CD4-positive, CD25-positive, alpha-beta regulatory T cell (primary cell): Measurements from ENCODE around the gene PDCD7. TPM values are rescaled to one million over a fixed set of nuclear protein-coding genes. Genes with fewer than 3 reads are reported as not detected.
"Not testable (repeated sequence)": the region's sequence is repeated elsewhere in the genome, so short reads cannot be mapped to it uniquely, and the experiment has no call there.

Experiments
- ATAC-seq, 2 donors: fragments of 150-1000 bp; cut with Tn5 transposase; one replicate each; pipeline ENCODE4 v1.10.0; 2021; ENCODE audit warnings: low read depth in 2 of 2, moderate number of reproducible peaks in 2 of 2, moderate library complexity in 1 of 2
- DNase-seq, 3 donors: peaks; one replicate each; pipeline versions ENCODE4 v3.0.0 to v3.0.0-alpha.2; 2012 to 2022; ENCODE audit warnings: mixed read lengths in 1 of 3
- H3K27ac ChIP-seq: one replicate; pipeline ENCODE4 v1.7.0; 2013; ENCODE audit warnings: mild to moderate bottlenecking, low read length; ENCODE audit not compliant: insufficient read depth, poor library complexity, severe bottlenecking
- H3K27me3 ChIP-seq: one replicate; pipeline ENCODE4 v1.7.0; 2013; ENCODE audit warnings: low read length; ENCODE audit not compliant: control insufficient read depth, insufficient read depth
- H3K36me3 ChIP-seq: one replicate; pipeline ENCODE4 v1.7.0; 2013; ENCODE audit warnings: mild to moderate bottlenecking, low read length, moderate library complexity; ENCODE audit not compliant: control insufficient read depth, insufficient read depth
- H3K4me1 ChIP-seq: 2 replicates; pipeline ENCODE4 v1.7.0; 2013; ENCODE audit warnings: mild to moderate bottlenecking, low read length; ENCODE audit not compliant: insufficient read depth, control insufficient read depth, poor library complexity, severe bottlenecking
- H3K4me3 ChIP-seq: one replicate; pipeline ENCODE4 v1.7.0; 2013; ENCODE audit warnings: low read depth, mild to moderate bottlenecking, low read length, moderate library complexity
- H3K9me3 ChIP-seq, 2 experiments: 1 replicate in 1 of 2; 2 replicates in 1 of 2; pipeline ENCODE4 v1.7.0; 2013; ENCODE audit warnings: low read length in 2 of 2, mild to moderate bottlenecking in 1 of 2, moderate library complexity in 1 of 2; ENCODE audit not compliant: control insufficient read depth in 2 of 2
- H3K27ac Mint-ChIP-seq, 3 donors: one replicate each; pipeline ENCODE4 v1.8.0; 2020 to 2022; ENCODE audit warnings: mild to moderate bottlenecking in 3 of 3, mixed read lengths in 3 of 3, moderate library complexity in 2 of 3
- H3K27me3 Mint-ChIP-seq: one replicate; pipeline ENCODE4 v1.8.0; 2022; ENCODE audit warnings: mild to moderate bottlenecking, mixed read lengths
- H3K36me3 Mint-ChIP-seq: one replicate; pipeline ENCODE4 v1.8.0; 2020; ENCODE audit warnings: mixed read lengths
- H3K4me1 Mint-ChIP-seq, 4 donors: one replicate each; pipeline ENCODE4 v1.8.0; 2020 to 2022; ENCODE audit warnings: mixed read lengths in 4 of 4, mild to moderate bottlenecking in 1 of 4
- H3K4me3 Mint-ChIP-seq, 4 donors: one replicate each; pipeline ENCODE4 v1.8.0; 2020 to 2022; ENCODE audit warnings: mild to moderate bottlenecking in 4 of 4, mixed read lengths in 4 of 4, moderate library complexity in 3 of 4
- H3K9me3 Mint-ChIP-seq, 7 donors: one replicate each; pipeline ENCODE4 v1.8.0; 2020 to 2022; ENCODE audit warnings: mixed read lengths in 7 of 7, mild to moderate bottlenecking in 3 of 7, moderate library complexity in 2 of 7
- polyA plus RNA-seq, 4 donors: library from polyadenylated mRNA; unstranded; fragments of 300-500 nt; fragmentation: Illumina TruSeq; gene quantifications; one replicate each; pipeline ENCODE4 v1.2.3, GENCODE V29; 2021
- total RNA-seq: library from RNA; stranded (reverse); gene quantifications from one replicate; pipeline ENCODE4 v1.2.3, GENCODE V29; 2022

Gene PDCD7, protein sequence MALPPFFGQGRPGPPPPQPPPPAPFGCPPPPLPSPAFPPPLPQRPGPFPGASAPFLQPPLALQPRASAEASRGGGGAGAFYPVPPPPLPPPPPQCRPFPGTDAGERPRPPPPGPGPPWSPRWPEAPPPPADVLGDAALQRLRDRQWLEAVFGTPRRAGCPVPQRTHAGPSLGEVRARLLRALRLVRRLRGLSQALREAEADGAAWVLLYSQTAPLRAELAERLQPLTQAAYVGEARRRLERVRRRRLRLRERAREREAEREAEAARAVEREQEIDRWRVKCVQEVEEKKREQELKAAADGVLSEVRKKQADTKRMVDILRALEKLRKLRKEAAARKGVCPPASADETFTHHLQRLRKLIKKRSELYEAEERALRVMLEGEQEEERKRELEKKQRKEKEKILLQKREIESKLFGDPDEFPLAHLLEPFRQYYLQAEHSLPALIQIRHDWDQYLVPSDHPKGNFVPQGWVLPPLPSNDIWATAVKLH
- total RNA-seq (37.6 TPM), polyA plus RNA-seq (10 to 100 TPM; 12.3 to 19.0 (median 13.5) TPM)

DNA sequence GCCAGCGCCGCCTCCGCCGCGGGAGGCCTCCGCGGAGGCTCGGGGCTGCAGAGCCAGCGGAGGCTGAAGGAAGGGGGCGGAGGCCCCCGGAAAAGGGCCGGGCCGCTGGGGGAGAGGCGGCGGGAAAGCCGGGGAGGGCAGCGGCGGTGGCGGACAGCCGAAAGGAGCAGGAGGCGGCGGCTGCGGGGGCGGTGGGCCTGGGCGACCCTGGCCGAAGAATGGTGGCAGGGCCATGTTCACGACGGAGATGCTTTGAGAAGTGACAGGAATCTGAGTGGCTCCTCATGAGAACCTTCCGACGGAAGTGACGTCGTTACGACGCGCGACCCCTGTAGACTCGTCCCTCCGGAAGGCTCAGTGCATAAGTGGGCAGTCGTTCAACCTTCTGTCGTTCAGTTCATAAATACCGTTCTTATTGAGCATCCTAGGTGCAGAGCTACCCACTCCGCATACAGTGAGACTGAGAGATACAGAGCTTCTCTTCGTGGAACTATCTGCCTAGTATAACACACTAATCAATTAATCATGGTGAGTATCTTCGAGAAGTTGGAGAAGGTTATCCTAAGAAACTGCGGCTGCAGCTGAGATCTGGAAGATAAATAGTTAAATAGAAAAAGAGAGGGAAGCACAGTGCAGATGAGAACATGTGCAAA is at the start of gene PDCD7:
Gene PDCD7, minus strand, starts transcription at position 261 of the 653 bp plus-strand sequence. Its CDS starts 27 bp downstream, at position 234.
- H3K9me3 ChIP-seq: no peaks in the 10 kb centered on the region
- peak within 1 kb of the TSS; percentile 91 for H3K27ac ChIP-seq
- H3K4me3 Mint-ChIP-seq: peak within 1 kb of the TSS; percentile 92 to 96 (median 95)
- peak; percentile 94 to 96 for ATAC-seq
- no peaks in the 10 kb centered on the region for H3K27me3 Mint-ChIP-seq
- DNase-seq: peak; percentile 79 to 97 (median 87)
- H3K4me1 Mint-ChIP-seq: peaks cover 14 to 40% (median 19%) of the 10 kb centered on the region in 4 donors
- peaks cover 10% of the 10 kb centered on the region for H3K36me3 ChIP-seq
- peak within 1 kb of the TSS; percentile 99 for H3K4me3 ChIP-seq
- H3K27me3 ChIP-seq: no peaks in the 10 kb centered on the region
- peaks cover 0 to 6% (median 0%) of the 10 kb centered on the region in 7 donors for H3K9me3 Mint-ChIP-seq
- H3K27ac Mint-ChIP-seq: peak within 1 kb of the TSS; percentile 90 to 96 (median 93)
- peaks cover 30% of the 10 kb centered on the region for H3K4me1 ChIP-seq
- peaks cover 25% of the 10 kb centered on the region for H3K36me3 Mint-ChIP-seq

GRCh38 chr15:65182538-65182937 is 48.9 kb upstream of the PDCD7 start:
- H3K27me3 Mint-ChIP-seq: no peaks in the 10 kb centered on the region
- peaks cover 31% of the 10 kb centered on the region for H3K4me1 ChIP-seq
- peaks cover 28 to 52% (median 33%) of the 10 kb centered on the region in 4 donors for H3K4me1 Mint-ChIP-seq
- no peaks in the 10 kb centered on the region for H3K27me3 ChIP-seq
- peak overlapping the region; percentile 44 for H3K4me3 ChIP-seq
- no peaks in the 10 kb centered on the region for H3K9me3 Mint-ChIP-seq
- H3K36me3 ChIP-seq: peaks cover 24% of the 10 kb centered on the region
- H3K27ac Mint-ChIP-seq: peak overlapping the region; percentile 42 to 96 (median 52)
- peak overlapping the region; percentile 23 for H3K27ac ChIP-seq
- H3K36me3 Mint-ChIP-seq: peaks cover 10% of the 10 kb centered on the region
- no peaks in the 10 kb centered on the region for H3K9me3 ChIP-seq
- ATAC-seq: no peak
- H3K4me3 Mint-ChIP-seq: peak overlapping the region; percentile 94 to 97 (median 96)
- no peak for DNase-seq

DNA sequence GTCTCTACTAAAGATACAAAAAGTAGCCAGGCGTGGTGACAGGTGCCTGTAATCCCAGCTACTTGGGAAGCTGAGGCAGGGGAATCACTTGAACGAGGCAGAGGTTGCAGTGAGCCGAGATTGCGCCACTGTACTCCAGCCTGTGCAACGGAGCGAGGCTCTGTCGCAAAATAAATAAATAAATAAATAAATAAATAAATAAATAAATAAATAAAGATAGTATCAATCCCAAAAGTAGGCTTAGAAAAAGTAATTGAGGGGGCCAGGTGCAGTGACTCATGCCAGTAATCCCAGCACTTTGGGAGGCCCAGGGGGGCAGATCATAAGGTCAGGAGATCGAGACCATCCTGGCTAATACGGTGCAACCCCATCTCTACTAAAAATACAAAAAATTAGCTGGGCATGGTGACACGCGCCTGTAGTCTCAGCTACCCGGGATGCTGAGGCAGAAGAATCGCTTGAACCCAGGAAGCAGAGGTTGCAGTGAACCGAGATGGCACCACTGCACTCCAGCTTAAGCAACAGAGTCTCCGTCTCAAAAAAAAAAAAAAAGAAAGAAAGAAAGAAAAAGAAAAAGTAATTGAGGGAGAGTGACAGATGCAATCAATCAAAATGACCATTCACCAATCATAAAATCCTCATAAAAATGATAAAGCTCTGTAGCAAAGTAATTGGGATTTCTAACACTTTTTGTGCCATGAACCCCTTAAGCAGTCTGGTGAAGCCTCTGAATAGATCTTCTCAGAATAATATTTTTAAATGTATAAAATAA is 48.2 kb upstream of the PDCD7 start:
- DNase-seq, H3K9me3 ChIP-seq, H3K27me3 ChIP-seq, H3K27ac Mint-ChIP-seq, H3K27me3 Mint-ChIP-seq, ATAC-seq, H3K9me3 Mint-ChIP-seq: not testable (repeated sequence)
- peak overlapping the region; percentile 44 for H3K4me3 ChIP-seq
- peaks cover 10% of the 10 kb centered on the region for H3K36me3 Mint-ChIP-seq
- peaks cover 31% of the 10 kb centered on the region for H3K4me1 ChIP-seq
- H3K27ac ChIP-seq: peak overlapping the region; percentile 23
- H3K4me1 Mint-ChIP-seq: peaks cover 28 to 52% (median 33%) of the 10 kb centered on the region in 4 donors
- peaks cover 32% of the 10 kb centered on the region for H3K36me3 ChIP-seq
- peak overlapping the region; percentile 62 to 94 (median 72) for H3K4me3 Mint-ChIP-seq

- H3K27me3 ChIP-seq: no peaks in the 10 kb centered on the region
- ATAC-seq (no peak), DNase-seq (no peak)
- H3K4me1 Mint-ChIP-seq: peaks cover 29 to 48% (median 37%) of the 10 kb centered on the region in 4 donors
- H3K4me3 Mint-ChIP-seq: peak overlapping the region in 2 of 4 donors; percentile 10 to 54
- H3K27ac ChIP-seq: no peak overlapping the region
- H3K27me3 Mint-ChIP-seq: no peaks in the 10 kb centered on the region
- H3K36me3 ChIP-seq: peaks cover 47% of the 10 kb centered on the region
- H3K27ac Mint-ChIP-seq: no peak overlapping the region
- no peak overlapping the region for H3K4me3 ChIP-seq
- H3K9me3 Mint-ChIP-seq: no peaks in the 10 kb centered on the region
- peaks cover 31% of the 10 kb centered on the region for H3K4me1 ChIP-seq
- peaks cover 16% of the 10 kb centered on the region for H3K36me3 Mint-ChIP-seq
- H3K9me3 ChIP-seq: no peaks in the 10 kb centered on the region
Measured at GRCh38 chr15:65180167-65180566, 46.6 kb upstream of the PDCD7 start.

DNA sequence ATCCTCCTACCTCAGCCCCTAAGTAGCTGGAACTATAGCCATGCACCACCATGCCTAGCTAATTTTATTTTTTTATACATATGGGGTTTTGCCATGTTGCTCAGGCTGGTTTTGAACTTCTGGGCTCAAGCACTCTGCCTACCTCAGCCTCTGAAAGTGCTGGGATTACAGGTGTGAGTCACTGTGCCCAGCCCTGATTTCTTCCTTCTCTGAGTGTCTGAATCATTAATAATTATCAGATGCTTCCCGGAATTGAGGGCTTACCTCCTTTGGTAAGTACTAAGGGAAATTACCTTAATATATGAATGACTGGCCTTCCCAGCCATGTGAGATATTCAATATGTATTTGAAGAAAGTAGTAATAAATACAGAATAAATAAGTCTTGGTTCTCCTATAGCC is 44.3 kb upstream of the PDCD7 start:
- no peak overlapping the region for H3K27ac ChIP-seq
- Mint-ChIP-seq H3K4me1 (peaks cover 23 to 36% (median 31%) of the 10 kb centered on the region in 4 donors), H3K27me3 (no peaks in the 10 kb centered on the region), H3K9me3 (no peaks in the 10 kb centered on the region), H3K27ac (no peak overlapping the region), H3K4me3 (no peak overlapping the region), H3K36me3 (peaks cover 21% of the 10 kb centered on the region)
- H3K4me1 ChIP-seq: peaks cover 12% of the 10 kb centered on the region
- no peaks in the 10 kb centered on the region for H3K9me3 ChIP-seq
- H3K4me3 ChIP-seq: no peak overlapping the region
- ATAC-seq: no peak
- H3K27me3 ChIP-seq: no peaks in the 10 kb centered on the region
- peaks cover 60% of the 10 kb centered on the region for H3K36me3 ChIP-seq
- no peak for DNase-seq

- DNase-seq: no peak
- H3K9me3 ChIP-seq: no peaks in the 10 kb centered on the region
- H3K4me1 ChIP-seq: peaks cover 6% of the 10 kb centered on the region
- Mint-ChIP-seq H3K4me3 (no peak overlapping the region), H3K9me3 (no peaks in the 10 kb centered on the region), H3K27me3 (no peaks in the 10 kb centered on the region), H3K27ac (peak overlapping the region in 1 of 3 donors; percentile 5), H3K4me1 (peaks cover 18 to 25% (median 22%) of the 10 kb centered on the region in 4 donors), H3K36me3 (peaks cover 26% of the 10 kb centered on the region)
- peaks cover 73% of the 10 kb centered on the region for H3K36me3 ChIP-seq
- no peak overlapping the region for H3K27ac ChIP-seq
- no peak overlapping the region for H3K4me3 ChIP-seq
- H3K27me3 ChIP-seq: no peaks in the 10 kb centered on the region
- ATAC-seq: no peak
Measured at GRCh38 chr15:65176056-65176455, 42.4 kb upstream of the PDCD7 start.

GRCh38 chr15:65175511-65175910 is 41.9 kb upstream of the PDCD7 start:
- peaks cover 25% of the 10 kb centered on the region for H3K36me3 Mint-ChIP-seq

More at GRCh38 chr15:65175511-65175910, 41.9 kb upstream of the PDCD7 start:
- no peaks in the 10 kb centered on the region for H3K27me3 ChIP-seq
- Mint-ChIP-seq H3K9me3 (no peaks in the 10 kb centered on the region), H3K27me3 (no peaks in the 10 kb centered on the region), H3K27ac (peak overlapping the region in 1 of 3 donors; percentile 5), H3K4me1 (peaks cover 18 to 24% (median 21%) of the 10 kb centered on the region in 4 donors), H3K4me3 (no peak overlapping the region)
- H3K4me1 ChIP-seq: peaks cover 6% of the 10 kb centered on the region
- ATAC-seq (no peak), DNase-seq (no peak)
- H3K36me3 ChIP-seq: peaks cover 74% of the 10 kb centered on the region
- no peaks in the 10 kb centered on the region for H3K9me3 ChIP-seq
- H3K27ac ChIP-seq: no peak overlapping the region
- no peak overlapping the region for H3K4me3 ChIP-seq
